ENCODE measurements around the gene UFL1.
"Not testable (repeated sequence)": the region's sequence is repeated elsewhere in the genome, so short reads cannot be mapped to it uniquely, and the experiment has no call there.

Gene UFL1

GRCh38 chr6:96521644-96522464 is at the start of gene UFL1:
UFL1 (plus strand) TSS chr6:96521806; CDS start chr6:96521874, 68 bp downstream.
- DNase-seq (ENCODE audit: low read depth): peak; percentile 92

- DNase-seq (ENCODE audit: low read depth): not testable (repeated sequence)
These were observed 49.3 kb upstream of the UFL1 start for GRCh38 chr6:96472291-96472690.

GRCh38 chr6:96478695-96479094 is 42.9 kb upstream of the UFL1 start:
- no peak for DNase-seq (ENCODE audit: low read depth)

- DNase-seq (ENCODE audit: low read depth): no peak
These were observed 29.7 kb upstream of the UFL1 start for GRCh38 chr6:96491926-96492325.

- DNase-seq (ENCODE audit: low read depth): peak; percentile 45
These were observed 21.8 kb upstream of the UFL1 start for GRCh38 chr6:96499781-96500180.

- DNase-seq (ENCODE audit: low read depth): no peak
These were observed 18.7 kb upstream of the UFL1 start for GRCh38 chr6:96502915-96503314.

- DNase-seq (ENCODE audit: low read depth): no peak
These were observed 16.2 kb upstream of the UFL1 start for GRCh38 chr6:96505363-96505762.

GRCh38 chr6:96509281-96509680 is 12.3 kb upstream of the UFL1 start:
- DNase-seq (ENCODE audit: low read depth): no peak

GRCh38 chr6:96520171-96521115 is 1.2 kb upstream of the UFL1 start:
- no peak for DNase-seq (ENCODE audit: low read depth)

- no peak for DNase-seq (ENCODE audit: low read depth)
These were observed 331 bp upstream of the UFL1 start for GRCh38 chr6:96521306-96521643.

GRCh38 chr6:96522465-96523009 is 931 bp downstream of the UFL1 start:
- DNase-seq (ENCODE audit: low read depth): no peak

- no peak for DNase-seq (ENCODE audit: low read depth)
These were observed 6.6 kb downstream of the UFL1 start for GRCh38 chr6:96528193-96528592.

- no peak for DNase-seq (ENCODE audit: low read depth)
These were observed 10.8 kb downstream of the UFL1 start for GRCh38 chr6:96532399-96532798.

GRCh38 chr6:96537726-96538125 is 16.1 kb downstream of the UFL1 start:
- no peak for DNase-seq (ENCODE audit: low read depth)

GRCh38 chr6:96542702-96543101 is 21.1 kb downstream of the UFL1 start:
- no peak for DNase-seq (ENCODE audit: low read depth)

GRCh38 chr6:96545882-96546281 is 24.3 kb downstream of the UFL1 start:
- no peak for DNase-seq (ENCODE audit: low read depth)

GRCh38 chr6:96547654-96548053 is 26.0 kb downstream of the UFL1 start:
- no peak for DNase-seq (ENCODE audit: low read depth)

GRCh38 chr6:96554558-96554957 is 33.0 kb downstream of the UFL1 start:
- no peak for DNase-seq (ENCODE audit: low read depth)

- not testable (repeated sequence) for DNase-seq (ENCODE audit: low read depth)
These were observed 38.1 kb downstream of the UFL1 start for GRCh38 chr6:96559740-96560139.

- DNase-seq (ENCODE audit: low read depth): no peak
These were observed 41.3 kb downstream of the UFL1 start, which contains the start of gene FHL5 for GRCh38 chr6:96562886-96563285. FHL5 (plus strand) TSS chr6:96563128; CDS start chr6:96603614, 40,486 bp downstream.

GRCh38 chr6:96563853-96564252 is 42.2 kb downstream of the UFL1 start:
- no peak for DNase-seq (ENCODE audit: low read depth)

- DNase-seq (ENCODE audit: low read depth): no peak
These were observed 48.4 kb downstream of the UFL1 start for GRCh38 chr6:96570053-96570452.

- no peak for DNase-seq (ENCODE audit: low read depth)
These were observed 49.9 kb downstream of the UFL1 start for GRCh38 chr6:96571551-96571950.

Measured in activated gamma-delta T cell treated with anti-CD3 and anti-CD28 coated beads, Interleukin-2, amount 50 U/mL, for 16 hours (primary cell).